ENCODE data around the gene SNX18. TPM values are rescaled to one million over a fixed set of nuclear protein-coding genes. Genes with fewer than 3 reads are reported as not detected.

SNX18 gene
- total and polyA plus RNA-seq, 2 of the 8 experiments (the other 6 are each of a cell fraction or from before 2014, with no cell fraction given) = 5.8 to 17.7 TPM

DNA sequence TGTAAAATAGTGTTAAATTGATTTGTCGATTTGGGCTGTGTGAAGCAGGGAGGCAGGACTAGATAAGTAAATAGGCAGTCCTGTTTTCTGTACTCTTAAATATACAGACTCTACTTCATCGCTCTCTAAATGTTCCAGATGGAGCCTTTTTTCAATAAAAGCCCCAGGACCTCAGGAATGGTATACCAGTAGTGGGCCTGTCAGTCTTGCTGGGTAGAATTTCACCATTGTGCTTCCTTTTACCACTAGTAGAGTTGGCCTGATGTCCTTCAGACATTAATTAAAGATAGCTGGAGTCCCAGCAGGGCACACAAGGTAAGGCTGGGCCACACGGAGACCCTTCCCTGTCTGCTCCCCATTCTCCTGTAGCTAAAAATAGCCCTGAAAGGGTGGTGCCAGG is 6.0 kb downstream of the SNX18 start:
- H4K8ac ChIP-seq (ENCODE audit: extremely low read depth, insufficient read depth, low read length) = no peak overlapping the region
- H4K20me1 ChIP-seq (replicated peaks in 1 of 2; ENCODE audit: control insufficient read depth in 1 of 2, insufficient read depth in 2 of 2, low read length in 2 of 2) = peaks cover 2 to 9% of the 10 kb centered on the region in 2 experiments
- no peak overlapping the region for H2BK5ac ChIP-seq (ENCODE audit: low read depth, low read length)
- FAIRE-seq = no peak
- no peak overlapping the region for H3K56ac ChIP-seq (replicated peaks; ENCODE audit: insufficient read length, low read depth, low read length)
- no peak overlapping the region for H3K23ac ChIP-seq (ENCODE audit: insufficient read length)
- 85% methylated on average over 3 of the region's 3 CpGs; no CpG with 5 or more reads in 1 of the 2 experiments for WGBS, 2 experiments (ENCODE audit: extremely low coverage in 1 of 2, insufficient coverage in 1 of 2, insufficient read length in 1 of 2, insufficient replicate concordance in 2 of 2, low coverage in 1 of 2, low lambda C conversion rate in 2 of 2, missing lambda C conversion rate in 1 of 2)
- H3K9me3 ChIP-seq (ENCODE audit: insufficient read depth in 2 of 2, low read depth in 1 of 2, low read length in 1 of 2) = peaks cover 0 to 7% of the 10 kb centered on the region in 2 experiments; a peak in 1 of 4 replicates
- no peak overlapping the region for H3K14ac ChIP-seq (ENCODE audit: insufficient read length)
- H3K79me1 ChIP-seq (ENCODE audit: low read depth, low read length) = peaks cover 9% of the 10 kb centered on the region; the same call in 1 of the 2 replicates
- peaks cover 0 to 3% (median 0%) of the 10 kb centered on the region in 4 experiments; a peak in 1 of 8 replicates for H3K36me3 ChIP-seq (ENCODE audit: control insufficient read depth in 2 of 4, insufficient read depth in 4 of 4, low read length in 3 of 4)
- CTCF ChIA-PET (ENCODE audit: partially characterized antibody) = interaction anchor here (0.9 to 2.4 kb wide), 7 partner anchors 10 to 372 kb away, joined by 3 to 7 read pairs (median 5); no protein-coding TSS in a partner anchor
- H2BK20ac ChIP-seq (ENCODE audit: low read length) = no peak overlapping the region
- H3K27me3 ChIP-seq (replicated peaks in 1 of 4; ENCODE audit: control insufficient read depth in 3 of 4, extremely low read depth in 1 of 4, insufficient read depth in 3 of 4, low read length in 3 of 4) = peaks cover 0 to 11% (median 8%) of the 10 kb centered on the region in 4 experiments; a peak in 5 of 7 replicates
- no peak overlapping the region for H3K9ac ChIP-seq (replicated peaks in 1 of 4; ENCODE audit: extremely low read depth in 1 of 4, low read depth in 3 of 4, low read length in 3 of 4)
- no peak overlapping the region for H3K4ac ChIP-seq (replicated peaks; ENCODE audit: insufficient read length, low read depth, low read length)
- no peak overlapping the region for H3K4me3 ChIP-seq (ENCODE audit: extremely low read depth in 1 of 4, insufficient read depth in 2 of 4, low read depth in 3 of 4, low read length in 4 of 4)
- H2BK120ac ChIP-seq (replicated peaks; ENCODE audit: low read depth, low read length) = no peak overlapping the region
- H3K27ac ChIP-seq (ENCODE audit: low read depth, low read length) = no peak overlapping the region
- H3K79me2 ChIP-seq (ENCODE audit: control insufficient read depth in 1 of 2, insufficient read depth in 2 of 2, low read length in 2 of 2) = peaks cover 3 to 87% of the 10 kb centered on the region in 2 experiments
- H2BK12ac ChIP-seq (ENCODE audit: low read depth, low read length) = no peak overlapping the region
- DNase-seq (ENCODE audit: low read depth in 1 of 2, low spot score in 2 of 2) = no peak
- peaks cover 0 to 14% (median 8%) of the 10 kb centered on the region in 4 experiments; a peak in 5 of 7 replicates for H3K4me1 ChIP-seq (replicated peaks in 1 of 4; ENCODE audit: control insufficient read depth in 3 of 4, insufficient read depth in 4 of 4, low read length in 3 of 4)
- no peak overlapping the region for H2AFZ ChIP-seq (ENCODE audit: low read length)
- H3K23me2 ChIP-seq (ENCODE audit: low read depth, low read length) = no peaks in the 10 kb centered on the region; the same call in none of the 2 replicates
- POLR2A ChIA-PET (ENCODE audit: partially characterized antibody) = interaction anchor here (1.1 kb wide), 1 partner anchor 11 kb away, joined by 3 read pairs; no protein-coding TSS in a partner anchor
- no peak overlapping the region for H3K18ac ChIP-seq (ENCODE audit: extremely low read depth, low read length)
- no peak overlapping the region for H4K5ac ChIP-seq (ENCODE audit: insufficient read length, low read depth, low read length)
- no peak overlapping the region for H2AK5ac ChIP-seq (ENCODE audit: low read depth, low read length)
- no peak overlapping the region for H2BK15ac ChIP-seq (ENCODE audit: low read length)
- H3K4me2 ChIP-seq (ENCODE audit: insufficient read depth in 1 of 2, low read depth in 2 of 2, low read length in 2 of 2) = no peak overlapping the region
- H4K91ac ChIP-seq (replicated peaks; ENCODE audit: insufficient read length, low read length) = no peak overlapping the region
- TF ChIP-seq, protein P1, sequence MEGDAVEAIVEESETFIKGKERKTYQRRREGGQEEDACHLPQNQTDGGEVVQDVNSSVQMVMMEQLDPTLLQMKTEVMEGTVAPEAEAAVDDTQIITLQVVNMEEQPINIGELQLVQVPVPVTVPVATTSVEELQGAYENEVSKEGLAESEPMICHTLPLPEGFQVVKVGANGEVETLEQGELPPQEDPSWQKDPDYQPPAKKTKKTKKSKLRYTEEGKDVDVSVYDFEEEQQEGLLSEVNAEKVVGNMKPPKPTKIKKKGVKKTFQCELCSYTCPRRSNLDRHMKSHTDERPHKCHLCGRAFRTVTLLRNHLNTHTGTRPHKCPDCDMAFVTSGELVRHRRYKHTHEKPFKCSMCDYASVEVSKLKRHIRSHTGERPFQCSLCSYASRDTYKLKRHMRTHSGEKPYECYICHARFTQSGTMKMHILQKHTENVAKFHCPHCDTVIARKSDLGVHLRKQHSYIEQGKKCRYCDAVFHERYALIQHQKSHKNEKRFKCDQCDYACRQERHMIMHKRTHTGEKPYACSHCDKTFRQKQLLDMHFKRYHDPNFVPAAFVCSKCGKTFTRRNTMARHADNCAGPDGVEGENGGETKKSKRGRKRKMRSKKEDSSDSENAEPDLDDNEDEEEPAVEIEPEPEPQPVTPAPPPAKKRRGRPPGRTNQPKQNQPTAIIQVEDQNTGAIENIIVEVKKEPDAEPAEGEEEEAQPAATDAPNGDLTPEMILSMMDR (IDR thresholded peaks at IDR 0.05; ENCODE audit: control extremely low read depth in 1 of 3, insufficient read depth in 1 of 3, low read depth in 1 of 3, low read length in 3 of 3) = no peak
- TF ChIP-seq ZNF274 (IDR thresholded peaks at IDR 0.05; ENCODE audit: borderline replicate concordance, extremely low read depth, low read length) (no peak), RBBP5 (IDR thresholded peaks at IDR 0.05; ENCODE audit: borderline replicate concordance, low read depth, low read length) (no peak), CEBPB (IDR thresholded peaks at IDR 0.05; ENCODE audit: low read depth, low read length) (no peak), CREB1 (IDR thresholded peaks at IDR 0.05) (no peak), BRCA1 (IDR thresholded peaks at IDR 0.05; ENCODE audit: low read depth, low read length) (no peak), NANOG (IDR thresholded peaks at IDR 0.05; ENCODE audit: insufficient read depth, low read depth, low read length, poor library complexity, severe bottlenecking) (no peak), SIN3A (conservative IDR thresholded peaks at IDR 0.05 in 1 of 2, IDR thresholded peaks at IDR 0.05 in 1 of 2; ENCODE audit: low read depth in 1 of 2, low read length in 2 of 2) (no peak)
- TF ChIP-seq, protein P2, sequence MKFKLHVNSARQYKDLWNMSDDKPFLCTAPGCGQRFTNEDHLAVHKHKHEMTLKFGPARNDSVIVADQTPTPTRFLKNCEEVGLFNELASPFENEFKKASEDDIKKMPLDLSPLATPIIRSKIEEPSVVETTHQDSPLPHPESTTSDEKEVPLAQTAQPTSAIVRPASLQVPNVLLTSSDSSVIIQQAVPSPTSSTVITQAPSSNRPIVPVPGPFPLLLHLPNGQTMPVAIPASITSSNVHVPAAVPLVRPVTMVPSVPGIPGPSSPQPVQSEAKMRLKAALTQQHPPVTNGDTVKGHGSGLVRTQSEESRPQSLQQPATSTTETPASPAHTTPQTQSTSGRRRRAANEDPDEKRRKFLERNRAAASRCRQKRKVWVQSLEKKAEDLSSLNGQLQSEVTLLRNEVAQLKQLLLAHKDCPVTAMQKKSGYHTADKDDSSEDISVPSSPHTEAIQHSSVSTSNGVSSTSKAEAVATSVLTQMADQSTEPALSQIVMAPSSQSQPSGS (IDR thresholded peaks at IDR 0.05; ENCODE audit: low read length) = no peak

Measured in H1 (cell line).